Right ventricle myocardium inferior (tissue), 1 donor: ENCODE measurements around the gene OPCML. TPM values are rescaled to one million over a fixed set of nuclear protein-coding genes. Genes with fewer than 3 reads are reported as not detected.

Source experiments
- ATAC-seq: fragments of 200-7000 bp; cut with Tn5 transposase; one replicate; pipeline ENCODE4 v1.9.1; 2020; ENCODE audit warnings: mild to moderate bottlenecking, moderate library complexity
- DNase-seq: peaks from one replicate; pipeline ENCODE4 v3.0.0; 2021; ENCODE audit errors: missing footprints
- intact Hi-C: fragments of 100-400 bp; cut with DNase I; formaldehyde crosslinking; loops from one replicate; pipeline ENCODE4 v1.11.0; 2022
- total RNA-seq: library from RNA; stranded (reverse); fragmentation: NEBNext Ultra II Directional; extraction: Animal tissue kit (Norgen Biotek cat#: 25700); gene quantifications from one replicate; pipeline ENCODE4 v1.2.1, GENCODE V29; 2021
- donor health status: DM: no; HTN: yes; CAD: no; lungs with severe emphysema.

OPCML gene
- total RNA-seq, 1 donor from 2014 or later = 0.05 TPM

DNA sequence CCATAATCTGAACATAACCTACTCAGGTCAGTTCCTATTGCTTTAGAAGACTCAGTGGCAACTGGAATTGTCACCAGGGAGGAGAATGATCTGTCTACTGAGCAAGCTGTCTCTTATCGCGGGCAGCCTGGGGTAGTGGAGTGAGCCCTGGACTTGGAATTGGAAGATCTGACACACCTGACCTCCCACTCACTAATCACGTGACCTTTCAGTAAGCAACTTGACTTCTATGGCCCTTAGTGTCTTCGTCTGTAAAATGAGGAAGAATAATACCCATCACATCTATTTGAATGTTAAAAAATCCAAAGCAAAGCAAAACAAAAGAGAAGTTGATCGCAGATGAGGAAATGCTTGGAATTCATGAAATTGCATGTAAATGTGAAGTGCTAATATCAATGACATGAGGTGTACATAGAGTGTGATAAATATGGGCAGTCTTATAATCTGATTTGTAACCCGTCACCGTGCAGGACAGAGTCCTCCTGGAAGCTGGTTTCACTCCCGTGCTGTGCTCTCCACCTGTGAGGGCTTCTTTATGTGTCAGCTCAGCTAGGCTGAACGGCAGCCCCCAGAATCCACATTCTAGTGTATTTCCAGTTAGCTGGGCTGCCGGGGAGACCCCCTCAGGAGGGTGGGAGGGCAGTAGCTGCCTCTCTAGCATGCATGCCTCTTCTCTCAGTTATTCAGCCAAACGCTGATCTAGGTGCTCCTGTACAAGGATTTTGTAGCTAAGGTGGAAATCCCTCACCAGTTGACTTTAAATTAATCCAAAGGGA lies 482.9 kb downstream of the OPCML start:
- intact Hi-C loops = no loop called here
- DNase-seq = no peak
- no peak for ATAC-seq

GRCh38 chr11:133048270-133048669 lies 484.0 kb downstream of the OPCML start:
- ATAC-seq (no peak), DNase-seq (no peak)
- intact Hi-C loops = no loop called here

DNA sequence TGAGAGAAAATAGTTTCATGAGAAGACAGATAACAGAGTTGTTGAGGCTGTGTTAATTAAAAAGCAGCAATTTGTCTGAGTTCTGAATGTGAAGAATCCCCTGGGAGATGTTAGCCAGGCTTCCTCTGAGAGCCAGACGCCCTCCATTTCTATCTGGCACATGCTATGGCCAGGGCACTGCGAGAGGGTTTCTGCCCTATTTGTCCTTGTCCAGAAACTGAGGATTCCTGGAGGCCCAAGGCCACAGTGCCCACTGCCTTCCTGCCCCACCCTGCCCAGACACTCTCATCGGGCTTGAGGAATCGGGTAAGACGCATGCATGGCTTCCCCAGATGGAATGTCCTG lies 484.6 kb downstream of the OPCML start:
- DNase-seq (no peak), ATAC-seq (no peak)
- intact Hi-C loops = no loop called here

GRCh38 chr11:133047036-133047770 lies 485.1 kb downstream of the OPCML start:
- no peak for DNase-seq
- ATAC-seq = no peak
- intact Hi-C loops = no loop called here

GRCh38 chr11:133046252-133046651 lies 486.0 kb downstream of the OPCML start:
- ATAC-seq (no peak), DNase-seq (no peak)
- intact Hi-C loops = no loop called here

- DNase-seq (no peak), ATAC-seq (no peak)
- intact Hi-C loops = no loop called here
Measured at GRCh38 chr11:133041928-133042882, 490.1 kb downstream of the OPCML start.

DNA sequence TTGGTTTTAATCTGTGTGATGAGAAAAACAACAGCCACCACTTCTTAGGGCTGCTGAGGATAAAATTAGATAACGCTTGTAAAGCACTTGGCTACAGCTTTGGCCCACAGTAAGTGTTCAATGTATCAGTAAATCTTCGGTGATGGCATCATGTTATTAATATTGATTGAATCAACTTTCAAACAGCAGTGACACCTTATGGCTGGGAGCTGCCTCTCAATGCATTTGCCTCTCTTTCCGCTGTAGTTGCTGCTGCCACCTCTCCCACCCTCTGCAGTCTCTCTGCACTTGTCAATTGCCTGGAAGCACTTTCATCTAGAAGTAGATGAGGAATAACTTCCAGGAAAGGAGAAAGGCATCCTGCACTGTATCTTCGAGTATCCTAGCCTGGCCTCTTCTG lies 491.1 kb downstream of the OPCML start:
- ATAC-seq (no peak), DNase-seq (no peak)
- intact Hi-C loops = no loop called here

- no peak for DNase-seq
- intact Hi-C loops = no loop called here
- no peak for ATAC-seq
Measured at GRCh38 chr11:133040289-133040900, 491.9 kb downstream of the OPCML start.

GRCh38 chr11:133038850-133039249 lies 493.5 kb downstream of the OPCML start:
- no peak for ATAC-seq
- intact Hi-C loops = no loop called here

DNA sequence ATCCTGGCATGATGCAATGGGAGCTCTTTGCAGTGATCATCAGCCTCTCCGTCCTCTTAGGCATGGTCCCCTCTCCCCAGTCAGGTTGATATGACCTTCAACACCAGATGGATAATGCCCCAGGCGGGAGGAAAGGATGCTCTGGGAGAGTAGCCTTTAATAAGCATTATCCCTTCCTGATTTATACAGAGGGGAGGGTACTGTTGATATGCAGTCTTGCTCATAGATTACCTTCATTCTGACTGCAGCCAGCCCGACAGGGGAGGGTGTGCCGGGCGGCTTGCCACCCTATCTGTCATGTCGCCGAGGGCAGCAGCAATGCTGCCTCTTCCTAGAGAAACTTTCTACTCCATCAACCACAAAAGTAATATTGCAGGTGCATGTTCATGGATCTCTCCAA lies 497.4 kb downstream of the OPCML start:
- intact Hi-C loops = no loop called here
- ATAC-seq (no peak), DNase-seq (no peak)

More at GRCh38 chr11:133038850-133039249, 493.5 kb downstream of the OPCML start:
- DNase-seq = no peak

DNA sequence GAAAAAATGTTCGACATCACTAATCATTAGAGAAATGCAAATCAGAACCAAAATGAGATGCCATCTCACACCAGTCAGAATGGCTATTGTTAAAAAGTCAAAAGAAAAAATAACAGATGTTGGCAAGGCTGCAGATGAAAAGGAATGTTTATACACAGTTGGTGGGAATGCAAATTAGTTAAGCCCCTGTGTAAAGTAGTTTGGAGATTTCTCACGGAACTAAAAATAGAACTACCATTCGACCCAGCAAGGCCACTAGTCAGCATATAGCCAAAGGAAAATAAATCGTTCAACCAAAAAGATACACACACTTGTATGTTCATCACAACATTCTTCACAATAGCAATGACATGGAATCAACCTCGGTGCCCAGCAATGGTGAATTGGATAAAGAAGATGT lies 503.2 kb downstream of the OPCML start:
- DNase-seq (no peak), ATAC-seq (no peak)
- intact Hi-C loops = no loop called here

DNA sequence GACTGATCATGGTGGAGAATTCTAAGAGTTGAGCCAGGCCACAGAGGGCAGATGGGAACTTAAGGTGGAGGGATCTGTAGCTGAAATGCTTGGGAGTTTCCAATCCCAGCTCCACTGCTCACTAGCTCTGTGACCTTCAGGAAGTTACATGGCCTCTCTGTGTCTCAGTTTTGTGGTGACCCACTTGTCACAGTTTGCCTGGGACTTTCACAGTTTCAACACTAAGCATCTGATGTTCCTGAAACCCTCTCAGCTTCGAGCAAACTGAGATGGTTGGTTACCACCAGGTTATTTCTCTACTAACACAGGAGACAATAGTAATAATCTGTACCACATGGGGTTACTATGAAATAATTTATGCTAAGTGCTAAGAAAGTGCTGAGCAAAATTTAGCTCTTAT lies 505.3 kb downstream of the OPCML start:
- no peak for DNase-seq
- intact Hi-C loops = no loop called here
- no peak for ATAC-seq

GRCh38 chr11:133024301-133024700 lies 508.0 kb downstream of the OPCML start:
- intact Hi-C loops = no loop called here
- DNase-seq (no peak), ATAC-seq (no peak)

- intact Hi-C loops = no loop called here
- ATAC-seq = no peak
- no peak for DNase-seq
Measured at GRCh38 chr11:133023232-133023631, 509.1 kb downstream of the OPCML start.

GRCh38 chr11:133021553-133021952 lies 510.7 kb downstream of the OPCML start:
- ATAC-seq = no peak
- no peak for DNase-seq
- intact Hi-C loops = no loop called here

DNA sequence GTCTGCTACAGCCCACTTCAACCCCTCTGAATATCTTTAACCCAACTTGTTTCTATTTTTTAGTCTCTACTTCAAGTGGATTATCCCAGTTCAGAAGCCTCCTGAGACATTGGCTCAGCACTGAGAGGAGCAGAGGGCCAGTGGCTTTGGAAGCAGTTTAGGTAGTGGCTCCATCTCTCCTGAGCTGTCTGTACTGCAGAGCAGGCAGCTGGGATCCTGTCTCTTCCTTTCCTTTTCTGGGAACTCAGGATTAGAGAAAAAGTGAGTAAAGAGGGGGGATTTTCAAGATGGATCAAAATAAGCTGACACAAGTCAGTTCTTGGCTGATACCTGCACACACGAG lies 512.0 kb downstream of the OPCML start:
- intact Hi-C loops = no loop called here
- no peak for DNase-seq
- no peak for ATAC-seq

DNA sequence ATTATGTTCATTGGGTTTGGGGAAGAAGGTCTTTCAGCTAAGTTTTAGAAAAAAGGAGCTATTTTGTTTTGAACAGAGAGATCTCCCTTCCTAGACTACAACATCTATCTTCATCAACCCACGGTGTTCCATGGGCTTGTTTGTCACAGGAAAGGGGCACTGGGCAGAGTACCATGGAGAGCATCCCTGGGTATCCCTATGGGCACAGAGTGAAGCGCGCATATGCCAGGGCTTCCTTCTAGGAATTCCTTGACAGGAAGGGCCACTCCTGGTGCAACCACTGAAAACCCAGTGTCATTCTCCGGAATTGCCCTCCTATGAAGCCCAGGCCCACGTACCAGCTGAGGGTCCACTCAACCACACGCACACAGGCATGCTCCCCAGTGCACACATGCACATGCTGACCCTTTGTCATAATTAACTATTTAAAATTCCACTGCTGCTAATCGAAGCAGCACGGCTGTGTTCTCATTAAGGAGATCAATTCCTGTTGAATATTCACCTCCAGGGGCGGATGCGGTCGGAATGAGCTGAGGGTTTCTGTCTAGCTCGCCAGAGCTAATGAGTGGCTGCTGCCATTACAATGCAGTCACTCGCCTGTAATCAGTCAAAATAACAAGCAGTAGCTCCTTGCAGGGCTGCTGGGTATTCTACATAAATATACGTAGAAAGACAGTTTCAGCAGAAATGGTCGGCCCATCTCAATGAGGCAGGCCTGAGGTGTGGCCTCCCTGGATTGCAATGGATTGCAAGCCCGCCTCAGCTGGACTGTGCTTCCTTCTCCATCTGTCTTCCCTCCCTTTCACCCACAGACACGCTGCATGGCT lies 512.5 kb downstream of the OPCML start:
- ATAC-seq = no peak
- no peak for DNase-seq
- intact Hi-C loops = no loop called here

DNA sequence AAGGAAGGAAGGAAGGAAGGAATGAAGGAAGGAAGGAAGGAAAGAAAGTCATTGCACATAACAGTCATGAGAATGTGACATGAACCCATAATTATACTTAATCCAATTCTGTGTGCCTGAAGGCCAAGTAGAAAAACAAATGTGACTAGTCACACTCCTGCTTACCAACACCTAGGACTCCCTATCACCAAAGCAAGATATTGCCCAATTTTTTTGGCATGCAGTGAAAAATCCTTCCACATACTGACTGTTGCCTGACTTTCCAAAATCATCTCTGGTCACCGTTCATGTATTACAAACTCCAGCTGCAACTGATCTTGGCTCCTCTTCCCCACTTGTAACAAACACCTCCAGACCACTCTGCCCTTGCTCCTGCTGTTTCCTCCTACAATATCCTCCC lies 516.8 kb downstream of the OPCML start:
- intact Hi-C loops = no loop called here
- ATAC-seq (no peak), DNase-seq (no peak)
